NCI-H187 (cell line): ENCODE measurements around the gene TIMP3.
A peak's percentile ranks its signal among the peaks of the same experiment; 100 is the strongest.
"Not testable (repeated sequence)": the region's sequence is repeated elsewhere in the genome, so short reads cannot be mapped to it uniquely, and the experiment has no call there.

Source experiments
- DNase-seq, 2 experiments: peaks; one replicate each; lab custom pipeline; 2025; lab: John Stamatoyannopoulos, UW

The TIMP3 gene

DNA sequence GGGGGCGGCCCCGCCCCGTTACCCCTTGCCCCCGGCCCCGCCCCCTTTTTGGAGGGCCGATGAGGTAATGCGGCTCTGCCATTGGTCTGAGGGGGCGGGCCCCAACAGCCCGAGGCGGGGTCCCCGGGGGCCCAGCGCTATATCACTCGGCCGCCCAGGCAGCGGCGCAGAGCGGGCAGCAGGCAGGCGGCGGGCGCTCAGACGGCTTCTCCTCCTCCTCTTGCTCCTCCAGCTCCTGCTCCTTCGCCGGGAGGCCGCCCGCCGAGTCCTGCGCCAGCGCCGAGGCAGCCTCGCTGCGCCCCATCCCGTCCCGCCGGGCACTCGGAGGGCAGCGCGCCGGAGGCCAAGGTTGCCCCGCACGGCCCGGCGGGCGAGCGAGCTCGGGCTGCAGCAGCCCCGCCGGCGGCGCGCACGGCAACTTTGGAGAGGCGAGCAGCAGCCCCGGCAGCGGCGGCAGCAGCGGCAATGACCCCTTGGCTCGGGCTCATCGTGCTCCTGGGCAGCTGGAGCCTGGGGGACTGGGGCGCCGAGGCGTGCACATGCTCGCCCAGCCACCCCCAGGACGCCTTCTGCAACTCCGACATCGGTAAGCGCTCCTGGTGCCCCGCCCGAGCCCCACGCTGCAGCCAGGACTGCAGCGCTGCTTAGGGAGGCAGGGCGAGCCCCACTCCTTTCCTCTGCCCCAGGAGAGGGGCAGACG is at the start of gene TIMP3:
Gene TIMP3 (plus strand): TSS at position 169 of the 700 bp plus-strand sequence. CDS start 297 bp downstream, at position 466.
- no peak for DNase-seq

DNA sequence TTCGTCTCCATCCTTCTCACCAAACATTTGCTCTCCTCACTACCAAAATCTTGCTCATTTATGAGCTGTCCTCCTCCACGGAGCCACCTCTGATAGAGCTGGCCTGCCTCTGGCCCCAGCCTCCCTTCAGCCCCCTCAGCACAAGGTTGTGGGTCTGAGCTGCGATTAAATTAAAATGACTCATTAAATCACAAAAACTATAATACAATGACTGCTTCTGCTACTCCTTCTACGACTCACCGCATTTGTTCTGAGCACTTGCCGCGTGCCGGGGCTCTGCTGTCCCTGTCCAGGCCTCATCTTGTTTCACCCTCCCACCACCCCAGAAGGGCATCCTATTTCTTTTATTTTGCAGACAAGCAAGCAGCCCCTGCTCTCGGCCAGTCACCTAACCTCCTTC is 49.2 kb upstream of the TIMP3 start:
- DNase-seq = no peak

DNA sequence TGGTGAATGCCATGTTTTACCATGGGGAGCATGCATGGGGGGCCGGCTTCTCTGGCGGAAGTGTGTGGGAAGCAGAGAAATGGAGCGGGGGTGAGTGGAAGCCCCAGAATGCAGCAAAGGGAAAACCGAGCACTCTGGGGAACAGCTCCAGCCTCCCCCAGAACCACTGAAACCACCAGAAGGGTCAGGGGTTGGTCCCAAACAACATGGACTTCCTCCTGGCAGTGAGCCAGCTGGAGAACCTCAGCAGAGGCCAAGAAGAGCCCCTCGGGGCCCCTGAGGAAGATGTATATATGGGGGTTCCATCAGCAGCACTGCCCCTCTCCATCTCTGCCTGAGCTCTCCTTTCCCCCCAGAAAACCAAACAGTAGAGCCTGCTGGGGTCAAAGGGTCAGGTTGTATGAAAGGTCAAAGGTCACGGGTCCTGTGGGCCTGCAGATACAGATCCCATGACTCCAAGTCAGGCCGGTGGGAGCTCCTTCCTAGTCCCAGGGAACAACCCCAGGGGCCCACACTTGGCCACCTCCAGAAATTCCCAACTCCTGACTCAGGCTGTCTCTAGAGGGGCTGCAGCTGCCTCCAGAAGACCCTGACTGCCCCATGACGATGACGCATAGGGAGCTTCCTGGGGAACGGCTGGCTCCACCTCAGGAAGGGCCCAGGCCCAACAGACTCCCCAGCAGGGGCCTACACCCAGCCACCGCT is 48.5 kb upstream of the TIMP3 start:
- DNase-seq = no peak

DNA sequence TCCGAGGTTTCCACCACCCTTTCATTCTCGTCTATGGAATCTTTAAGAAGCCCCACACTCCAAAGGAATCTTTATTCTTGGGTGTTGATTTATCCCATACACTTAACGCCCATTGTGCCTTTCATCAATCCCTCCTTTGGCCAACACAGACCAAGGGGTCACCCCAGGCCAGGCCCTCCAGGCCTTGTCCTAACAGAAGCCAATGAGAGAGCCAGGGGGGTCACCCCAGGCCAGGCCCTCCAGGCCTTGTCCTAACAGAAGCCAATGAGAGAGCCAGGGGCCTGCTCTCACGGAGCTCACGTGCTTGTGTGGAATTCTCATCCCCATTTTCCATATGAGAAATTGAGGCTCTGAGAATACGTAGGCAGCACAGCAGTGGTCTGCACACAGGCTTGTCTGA is 47.9 kb upstream of the TIMP3 start:
- no peak for DNase-seq

DNA sequence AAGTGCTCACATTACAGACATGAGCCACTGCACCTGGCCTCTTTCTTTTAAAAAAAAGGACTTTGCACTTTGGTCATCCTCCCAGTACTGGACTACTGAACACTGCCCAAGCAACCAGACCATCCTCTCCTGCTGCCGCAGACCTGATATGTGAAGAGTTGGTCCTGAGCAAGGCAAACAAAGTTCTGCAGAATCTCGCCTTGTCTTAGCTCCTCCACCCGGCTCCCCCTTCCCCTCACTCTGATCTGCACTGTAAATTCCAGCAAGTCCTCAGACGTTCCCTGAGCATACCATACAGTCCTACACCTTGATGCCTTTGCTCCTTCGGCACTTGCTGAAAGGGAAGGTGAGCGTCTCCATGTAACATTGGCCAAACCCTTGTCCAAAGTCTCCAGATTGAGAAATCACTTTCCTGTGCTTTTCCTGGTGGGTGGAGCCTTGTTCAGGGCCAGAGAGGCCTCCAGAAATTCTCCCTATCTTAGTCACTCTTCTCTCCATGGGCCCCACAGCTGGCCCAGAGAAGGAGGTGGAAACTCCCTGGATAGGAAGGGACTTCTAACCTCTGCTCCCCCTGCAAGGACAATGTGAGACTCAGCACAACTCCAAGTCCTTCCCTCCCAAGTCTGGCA is 47.0 kb upstream of the TIMP3 start:
- DNase-seq = no peak

DNA sequence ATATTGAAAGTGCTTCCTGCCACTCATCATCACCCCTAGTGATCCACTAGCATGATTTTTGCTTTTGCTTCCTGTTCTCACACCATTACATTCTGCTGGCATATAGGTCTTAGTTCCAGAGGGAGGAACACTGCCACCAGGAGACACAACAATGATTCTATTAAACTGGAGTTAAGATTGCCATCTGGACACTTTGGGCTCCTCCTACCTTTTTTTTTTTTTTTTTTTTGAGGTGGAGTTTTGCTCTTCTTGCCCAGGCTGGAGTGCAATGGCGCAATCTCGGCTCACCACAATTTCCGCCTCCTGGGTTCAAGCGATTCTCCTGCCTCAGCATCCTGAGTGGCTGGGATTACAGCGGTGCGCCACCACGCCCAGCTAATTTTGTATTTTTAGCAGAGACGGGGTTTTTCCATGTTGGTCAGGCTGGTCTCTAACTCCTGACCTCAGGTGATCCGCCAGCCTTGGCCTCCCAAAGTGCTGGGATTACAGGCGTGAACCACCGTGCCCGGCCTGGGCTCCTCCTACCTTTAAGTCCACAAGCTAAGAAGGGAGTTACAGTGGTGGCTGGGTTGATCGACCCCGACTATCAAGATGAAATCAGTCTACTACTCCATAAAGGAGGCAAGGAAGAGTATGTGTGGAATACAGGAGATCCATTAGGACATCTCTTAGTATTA is 44.3 kb upstream of the TIMP3 start:
- not testable (repeated sequence) for DNase-seq

DNA sequence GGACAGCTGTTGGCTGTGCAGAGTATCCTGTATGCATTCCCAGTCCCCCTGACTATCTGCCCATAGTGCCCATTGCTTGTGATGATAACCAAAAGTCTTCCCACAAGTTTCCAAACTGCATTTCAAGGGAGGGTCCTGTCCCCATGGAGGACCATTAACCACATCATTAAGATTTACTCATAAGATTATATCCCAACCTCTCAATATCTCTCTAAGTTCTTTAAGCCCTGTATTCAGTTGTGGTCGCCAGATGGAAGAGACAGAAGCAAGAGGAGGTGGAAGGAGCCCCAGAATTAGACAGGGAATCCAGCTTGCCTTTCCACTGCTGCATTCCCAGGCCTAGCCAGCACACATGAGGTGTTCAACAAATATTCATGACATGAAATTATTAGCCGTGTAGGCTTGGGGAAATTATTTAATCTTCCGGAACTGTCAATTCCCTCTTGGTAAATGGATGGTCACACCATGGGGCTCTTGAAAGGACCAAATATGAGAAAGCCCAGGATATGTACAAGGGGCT is 42.6 kb upstream of the TIMP3 start:
- DNase-seq = no peak

DNA sequence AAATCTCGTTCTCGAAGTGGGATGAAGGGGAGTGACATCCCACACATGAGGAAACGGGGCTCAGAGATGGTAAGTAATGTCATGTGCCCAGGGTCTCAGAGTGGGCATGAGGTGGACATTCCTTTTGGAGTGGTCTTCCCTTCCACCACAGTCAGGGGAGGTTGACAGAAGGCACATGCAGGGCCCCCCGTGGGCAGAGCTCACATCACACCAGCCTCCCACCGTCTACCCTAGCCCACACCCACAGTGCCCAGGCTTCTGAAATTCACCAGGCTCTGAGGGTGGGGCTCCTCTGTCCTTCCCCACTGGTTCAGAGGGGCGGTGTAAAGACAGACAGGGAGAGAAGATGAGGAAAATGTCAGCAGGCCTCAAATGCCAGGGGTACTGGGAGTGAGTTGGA is 41.1 kb upstream of the TIMP3 start:
- DNase-seq = no peak

DNA sequence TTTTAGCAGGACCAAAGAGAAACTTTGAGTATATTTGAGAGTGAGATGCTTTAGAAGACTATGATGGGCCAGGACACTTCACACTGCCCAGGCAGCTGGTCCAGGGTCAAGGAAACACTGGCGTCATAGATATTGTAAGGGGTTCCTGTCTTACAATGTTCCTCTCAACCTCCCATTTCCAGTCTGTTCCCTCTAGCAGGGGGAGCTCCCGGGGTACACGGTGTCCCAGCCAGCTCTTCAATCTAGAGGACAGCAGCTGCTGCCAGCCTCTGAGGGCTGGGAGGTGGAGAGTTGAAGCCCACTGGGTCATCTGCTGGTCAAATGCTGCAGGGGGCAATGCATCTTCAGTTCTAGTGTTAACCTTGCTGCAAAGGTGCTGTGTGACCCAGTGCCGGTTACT is 40.7 kb upstream of the TIMP3 start:
- no peak for DNase-seq

DNA sequence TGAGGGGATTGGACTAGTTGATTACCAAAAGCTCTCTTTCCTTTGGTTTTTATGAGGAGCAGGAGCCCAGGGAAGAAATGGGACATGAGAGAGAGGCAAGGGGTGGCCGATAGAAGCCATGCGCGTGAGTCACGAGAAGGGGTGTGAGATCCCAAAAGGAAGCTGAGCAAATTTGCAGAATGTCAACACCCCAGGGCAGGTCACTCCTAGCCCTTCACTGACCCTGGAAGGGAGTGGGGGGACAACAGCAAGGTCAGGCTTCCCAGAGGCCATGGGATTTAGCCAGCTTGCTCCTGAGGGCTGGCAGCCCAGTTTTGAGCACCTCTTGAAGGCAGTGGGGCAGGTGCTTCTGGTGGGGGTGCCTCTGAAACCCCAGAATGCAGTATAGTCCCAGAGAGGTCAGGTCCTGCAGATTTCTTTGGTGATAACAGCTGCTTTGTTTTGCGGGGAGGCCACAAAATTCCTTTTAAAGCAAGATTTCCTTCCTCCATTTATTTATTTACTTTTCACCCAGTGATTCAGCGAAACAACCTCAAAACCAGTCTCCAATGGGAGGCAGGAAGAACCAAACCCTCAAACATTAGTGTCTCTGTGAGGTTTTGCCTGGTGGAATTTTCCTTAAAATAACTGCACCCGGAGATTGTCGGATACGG is 40.1 kb upstream of the TIMP3 start:
- DNase-seq = no peak

DNA sequence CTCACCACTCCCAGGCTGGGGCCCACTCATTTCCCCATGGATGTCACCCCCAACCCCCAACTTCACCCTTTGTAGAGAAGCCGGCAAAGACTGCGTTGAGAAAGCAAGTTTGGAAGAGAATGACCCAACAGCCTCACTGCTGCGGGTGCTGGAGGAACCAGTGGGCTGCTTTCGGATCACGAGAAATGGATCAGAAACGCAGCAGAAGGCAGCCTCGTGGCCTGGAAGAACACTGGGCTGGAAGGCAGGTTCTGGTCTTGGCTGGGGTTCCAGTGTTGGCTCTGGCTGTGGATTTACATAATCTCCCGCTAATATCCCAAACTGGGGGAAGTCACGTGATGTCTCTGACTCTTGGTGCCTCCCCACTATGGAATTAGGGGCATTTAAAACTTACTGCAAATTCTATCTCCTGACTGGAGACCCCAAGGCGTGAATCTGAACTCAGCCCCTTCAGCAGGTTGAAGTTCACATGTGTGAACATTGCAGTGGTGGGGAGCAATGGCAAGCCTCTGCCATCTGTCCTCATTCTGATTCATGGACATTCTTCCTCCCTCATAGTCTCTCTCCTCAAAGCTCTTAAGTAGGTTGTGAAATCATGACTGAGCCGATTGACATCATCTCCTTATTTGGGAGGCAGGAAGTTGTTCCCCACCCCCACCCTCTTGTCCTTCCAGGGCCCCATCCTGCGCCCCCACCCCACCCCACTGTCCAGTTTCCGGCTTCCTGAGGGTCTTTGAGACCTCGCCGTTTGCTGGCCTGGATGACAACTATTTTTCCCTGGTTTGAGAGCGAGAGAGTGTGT is 37.0 kb upstream of the TIMP3 start:
- DNase-seq = no peak

DNA sequence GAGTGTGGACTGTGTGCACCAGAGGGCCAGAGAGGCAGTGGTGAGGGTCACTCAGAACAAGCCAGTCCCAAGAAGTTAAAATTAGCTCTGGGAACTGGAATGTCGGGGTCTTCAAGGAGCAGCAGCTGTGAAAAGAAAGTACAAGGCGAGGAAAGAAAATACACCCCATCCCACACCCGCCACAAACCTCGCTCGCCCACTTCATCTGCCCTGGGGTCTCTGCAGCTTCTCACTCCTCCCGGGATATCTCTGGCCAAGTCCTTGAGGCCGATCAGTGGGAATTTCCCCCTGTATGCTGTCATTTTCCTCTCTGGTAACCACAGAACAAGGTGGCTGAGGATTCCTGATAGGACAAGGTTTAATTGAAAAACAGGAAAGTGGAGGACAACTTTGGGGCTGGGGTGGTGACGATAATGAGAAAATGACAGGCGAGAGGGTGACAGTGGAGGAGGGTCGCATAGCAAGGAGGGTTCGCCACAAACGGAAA is 36.3 kb upstream of the TIMP3 start:
- DNase-seq = no peak

DNA sequence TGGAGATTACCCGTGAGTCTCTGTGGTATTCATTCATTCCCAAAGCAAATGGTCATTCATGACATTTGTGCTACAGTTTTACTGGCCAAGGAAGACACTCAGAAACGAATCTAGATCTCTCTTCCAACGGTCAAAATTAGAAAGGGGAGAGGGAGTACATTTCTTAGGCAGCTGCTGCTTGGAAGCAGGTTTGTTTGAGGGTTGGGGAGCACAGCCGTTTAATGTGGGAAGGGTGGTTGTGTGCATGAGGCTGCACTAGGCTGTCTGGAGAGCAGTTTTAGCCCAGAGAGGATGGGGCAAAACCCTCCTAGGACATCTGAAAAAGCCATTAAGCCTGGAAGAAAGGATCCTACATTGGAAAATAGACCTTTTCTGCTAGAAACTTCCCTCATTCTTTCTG is 29.7 kb upstream of the TIMP3 start:
- no peak for DNase-seq

DNA sequence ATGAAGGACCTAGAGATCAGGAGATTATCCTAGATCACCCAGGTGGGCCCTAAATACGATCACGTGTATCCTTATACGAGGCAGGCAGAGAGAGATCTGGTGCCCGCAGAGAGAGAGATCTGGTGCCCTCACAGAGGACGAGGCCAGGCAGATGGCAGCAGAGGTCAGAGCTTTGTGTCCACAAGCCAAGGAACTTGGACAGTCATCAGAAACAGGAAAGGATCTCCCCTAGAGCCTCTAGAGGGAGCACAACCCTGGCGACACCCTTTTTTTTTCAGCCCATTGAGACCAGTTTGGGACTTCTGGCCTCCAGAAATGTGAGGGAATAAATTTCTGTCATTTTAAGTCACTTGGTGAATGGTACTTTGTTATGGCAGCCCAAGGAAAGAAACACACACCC is 25.5 kb upstream of the TIMP3 start:
- DNase-seq = no peak

DNA sequence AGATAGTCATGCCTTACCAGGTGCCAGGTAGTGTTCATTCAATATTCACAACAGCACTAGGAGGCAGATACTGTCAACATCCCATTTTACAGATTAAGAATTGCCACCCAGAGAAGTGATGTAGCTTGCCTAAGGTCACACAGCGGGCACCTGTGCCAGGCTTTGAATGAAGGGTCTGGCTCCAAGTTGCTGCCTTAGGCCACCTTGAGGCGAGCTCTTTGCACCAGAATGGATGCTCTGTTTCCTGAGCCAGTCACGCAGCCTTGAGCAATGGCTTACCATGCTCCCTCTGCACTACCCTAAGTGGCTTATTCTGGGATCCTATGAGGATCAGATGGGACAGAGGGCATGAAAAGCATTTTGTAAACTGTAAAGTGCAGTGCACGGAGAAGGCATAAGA is 25.1 kb upstream of the TIMP3 start:
- no peak for DNase-seq

DNA sequence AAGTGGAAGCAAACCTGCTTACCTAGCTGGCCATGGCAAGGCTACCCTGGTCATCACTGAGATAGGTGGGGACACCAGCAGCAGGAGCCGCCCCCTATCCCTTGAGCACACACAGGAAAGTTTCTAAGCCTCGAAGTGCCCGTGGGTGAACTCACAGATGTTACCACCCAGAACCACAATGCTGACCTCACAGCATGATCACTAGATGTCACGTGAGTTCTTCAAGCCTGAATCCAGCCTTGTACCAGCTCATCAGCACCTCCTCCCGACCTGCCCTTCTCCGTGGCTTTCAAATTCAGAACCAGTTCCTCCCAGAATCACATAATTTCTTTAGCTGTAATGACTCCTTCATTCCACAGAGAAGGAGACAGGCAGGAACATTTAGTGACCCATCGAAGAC is 24.7 kb upstream of the TIMP3 start:
- peak in 1 of 2 experiments; percentile 14 for DNase-seq

DNA sequence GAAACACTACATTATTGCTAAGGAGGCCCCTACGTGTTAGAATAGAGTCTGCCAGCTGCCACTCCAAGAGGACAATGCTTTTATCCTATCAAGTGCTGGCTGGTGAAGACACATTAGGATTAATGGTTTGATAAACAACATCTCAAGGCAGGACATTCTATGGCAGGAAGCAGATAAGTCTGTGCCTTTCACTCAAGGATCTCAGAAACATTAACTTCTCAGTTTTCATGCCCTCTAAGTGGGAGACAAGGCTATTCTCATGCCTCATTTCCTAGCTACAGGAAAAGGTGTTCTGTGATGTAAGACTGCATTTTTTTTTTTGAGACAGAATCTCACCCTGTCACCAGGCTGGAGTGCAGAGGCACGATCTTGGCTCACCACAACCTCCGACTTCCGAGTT is 23.5 kb upstream of the TIMP3 start:
- DNase-seq = peak; percentile 6 to 14

DNA sequence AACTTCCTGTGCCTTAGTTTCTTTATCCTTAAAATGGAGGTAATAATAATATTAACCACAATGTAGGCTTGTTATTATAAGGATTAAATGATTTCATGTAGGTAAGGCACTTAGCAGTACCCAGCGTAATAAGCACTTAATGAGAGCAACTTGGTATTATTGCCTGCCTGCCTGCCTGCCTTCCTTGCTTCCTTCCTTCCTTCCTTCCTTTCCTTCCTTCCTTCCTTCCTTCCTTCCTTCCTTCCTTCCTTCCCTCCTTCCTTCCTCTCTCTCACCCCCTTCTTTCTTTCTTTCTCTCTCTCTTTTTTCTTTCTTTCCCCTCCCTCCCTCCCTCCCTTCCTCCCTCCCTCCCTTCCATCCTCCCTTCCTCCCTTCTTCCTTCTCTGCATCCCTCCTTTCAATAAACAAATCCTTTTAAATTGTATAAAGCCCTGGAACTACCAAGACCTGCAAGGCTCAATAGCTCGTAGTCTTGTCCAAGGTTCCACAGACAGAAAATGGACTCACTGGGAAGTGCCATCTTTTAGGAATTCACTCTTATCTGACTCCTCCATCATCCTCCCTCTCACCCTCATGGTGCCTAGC is 20.7 kb upstream of the TIMP3 start:
- DNase-seq = no peak

DNA sequence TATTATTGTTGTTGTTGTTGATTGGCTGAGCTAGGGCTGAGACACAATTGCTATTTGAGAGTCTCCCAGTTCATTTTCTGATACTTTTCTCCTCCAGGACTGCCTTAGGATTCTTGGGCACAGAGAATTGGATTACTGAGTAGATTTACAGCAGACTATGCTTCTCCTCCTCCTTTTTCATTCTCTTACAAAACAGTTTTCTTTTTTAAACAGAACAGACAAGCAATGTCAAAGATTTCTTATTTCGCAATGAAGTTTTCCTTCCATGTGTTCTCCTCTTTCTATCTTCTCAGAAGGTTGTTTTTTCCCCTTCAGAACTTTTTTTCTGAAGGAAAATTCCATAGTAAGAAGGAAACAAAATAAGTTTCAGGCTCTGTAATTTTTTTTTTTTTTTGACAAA is 19.8 kb upstream of the TIMP3 start:
- DNase-seq = no peak

DNA sequence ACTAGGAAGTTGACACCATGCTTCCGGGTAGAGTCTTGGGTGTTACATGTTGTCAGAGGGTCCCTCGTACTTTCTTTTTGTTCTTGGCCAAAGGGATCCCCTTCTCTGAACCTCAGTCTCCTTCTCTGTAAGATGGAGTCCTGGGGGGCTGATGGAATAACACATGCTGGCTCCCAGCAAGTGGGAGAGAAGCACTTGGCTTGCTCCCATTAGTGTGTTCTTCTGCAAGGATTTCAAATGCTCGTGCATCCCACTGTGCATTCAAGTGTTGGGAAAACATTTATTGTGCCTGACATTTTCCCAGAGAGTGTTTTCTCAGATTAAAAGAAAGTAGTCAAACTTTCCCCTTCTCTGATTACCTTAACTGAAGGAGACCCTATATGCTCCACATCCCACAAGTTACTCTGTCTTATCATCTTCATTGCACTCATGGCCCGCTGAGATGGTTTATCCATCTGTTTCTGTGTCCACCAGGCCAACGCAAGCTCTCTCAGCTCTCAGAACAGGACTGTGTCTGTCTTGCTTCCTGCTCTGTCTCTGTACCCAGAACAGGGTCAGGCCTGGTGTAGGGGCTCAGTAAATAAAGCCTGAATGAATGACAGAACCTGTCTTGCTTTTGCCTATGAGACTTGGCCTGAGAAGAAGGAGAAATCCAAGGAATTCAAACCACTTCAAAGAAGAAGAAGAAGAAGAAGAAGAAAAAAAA is 16.0 kb upstream of the TIMP3 start:
- no peak for DNase-seq
